ENCODE data around the gene ZNF423.

- TF ChIP-seq CTCF (IDR thresholded peaks at IDR 0.05) (no peak), POLR2A (IDR thresholded peaks at IDR 0.05) (no peak)
Measured at GRCh38 chr16:49843758-49844157, 12.2 kb downstream of the ZNF423 start.
